ENCODE results near the gene LYRM9.

- TF ChIP-seq GATA3 (IDR thresholded peaks at IDR 0.05; ENCODE audit: low read depth, low read length) (no peak), GATA2 (IDR thresholded peaks at IDR 0.05; ENCODE audit: low read depth, low read length) (no peak)
Observed at GRCh38 chr17:27878776-27879562, 14.2 kb downstream of the LYRM9 start.
